K562 (cell line): ENCODE results near the gene MMS19. TPM values are rescaled to one million over a fixed set of nuclear protein-coding genes. Genes with fewer than 3 reads are reported as not detected.

Experiments used
- ARHGAP35 ChIP-seq: fragments of 450-650 bp; IDR thresholded peaks from 2 replicates; pipeline ENCODE4 v1.6.1; 2018; ENCODE audit not compliant: partially characterized antibody
- BHLHE40 ChIP-seq: IDR thresholded peaks from 2 replicates; pipeline ENCODE4 v1.6.1; 2011; ENCODE audit warnings: low read length, improper control_type of control experiment
- CBFB ChIP-seq: sonication (generic); formaldehyde crosslinking; IDR thresholded peaks from 2 replicates; pipeline ENCODE4 v1.4.0; 2020; ENCODE audit warnings: mild to moderate bottlenecking, missing genetic modification reagents
- CREM ChIP-seq: IDR thresholded peaks from 2 replicates; pipeline ENCODE4 v1.6.1; 2014; ENCODE audit warnings: antibody characterized with exemption, low read depth
- CTBP1 ChIP-seq: fragments of 450-650 bp; IDR thresholded peaks from 2 replicates; pipeline ENCODE4 v1.6.1; 2016; ENCODE audit warnings: borderline replicate concordance
- FOXJ2 ChIP-seq: fragments of 200-800 bp; sonication (Bioruptor generic); IDR thresholded peaks from 2 replicates; pipeline ENCODE4 v1.6.1; 2016; ENCODE audit warnings: missing genetic modification characterization, missing compliant biosample characterization
- GTF2A2 ChIP-seq: IDR thresholded peaks from 2 replicates; pipeline ENCODE4 v1.6.1; 2016; ENCODE audit warnings: mild to moderate bottlenecking, missing genetic modification characterization, missing compliant biosample characterization
- HNRNPL ChIP-seq: fragments of 200-400 bp; formaldehyde crosslinking; IDR thresholded peaks from 2 replicates; pipeline ENCODE4 v1.6.1; 2017; ENCODE audit warnings: low read depth, mild to moderate bottlenecking, low read length
- MAZ ChIP-seq, 2 experiments: fragments of 450-650 bp in 1 of 2; sonication (generic) in 1 of 2; formaldehyde crosslinking; IDR thresholded peaks in 1 of 2; conservative IDR thresholded peaks in 1 of 2; 2 replicates each; pipeline versions ENCODE4 v1.4.0 to v1.5.0; 2020; ENCODE audit warnings: mild to moderate bottlenecking in 1 of 2, missing genetic modification reagents in 1 of 2
- MYNN ChIP-seq, 2 experiments: sonication (generic); formaldehyde crosslinking in 1 of 2; IDR thresholded peaks; 2 replicates each; pipeline versions ENCODE4 v1.5.0 to v1.6.1; 2016 to 2020; ENCODE audit warnings: antibody characterized with exemption in 1 of 2, missing genetic modification reagents in 1 of 2
- NFE2 ChIP-seq: IDR thresholded peaks from 2 replicates; pipeline ENCODE4 v1.6.1; 2014; ENCODE audit warnings: antibody characterized with exemption, low read depth
- POU5F1 ChIP-seq: fragments of 150-350 bp; IDR thresholded peaks from 2 replicates; pipeline ENCODE4 v1.6.1; 2014; ENCODE audit warnings: borderline replicate concordance, low read length, low read depth, mild to moderate bottlenecking; ENCODE audit not compliant: partially characterized antibody
- SMARCE1 ChIP-seq: fragments of 450-650 bp; IDR thresholded peaks from 2 replicates; pipeline ENCODE4 v1.7.1; 2016; ENCODE audit warnings: mild to moderate bottlenecking
- SPI1 ChIP-seq: IDR thresholded peaks from 2 replicates; pipeline ENCODE4 v1.6.1; 2011; ENCODE audit warnings: low read depth, low read length, control low read depth, borderline replicate concordance
- TBP ChIP-seq: optimal IDR thresholded peaks from 2 replicates; pipeline ENCODE3; 2011; ENCODE audit warnings: low read depth, low read length, improper control_type of control experiment
- polyA plus RNA-seq, 8 experiments: library from polyadenylated mRNA; depleted of rRNA in 4 of 8; stranded (reverse) in 5 of 8; unstranded in 3 of 8; fragments of >200 nt; fragmentation: Nextera tagmentation in 2 of 8; fragmentation: Illumina TruSeq in 1 of 8; extraction: Ambion mirVana in 2 of 8; extraction: Trizol in 1 of 8; gene quantifications; 2 replicates each; pipeline versions ENCODE4 v1.2.1 to v1.2.3, GENCODE V29; 2011 to 2014; ENCODE audit warnings: inconsistent platforms in 1 of 8, missing spikeins in 1 of 8
- total RNA-seq, 7 experiments: library from RNA; depleted of rRNA in 6 of 7; stranded (reverse); fragments of >200 nt in 6 of 7; fragmentation: Illumina TruSeq in 2 of 7; extraction: Trizol in 2 of 7; gene quantifications; 2 replicates each; pipeline versions ENCODE4 v1.2.1 to v1.2.3, GENCODE V29; 2011 to 2021; ENCODE audit warnings: low replicate concordance in 1 of 7
- TF ChIP-seq, protein P1 (sequence below), 2 experiments: fragments of 450-650 bp; IDR thresholded peaks; 2 replicates each; pipeline ENCODE4 v1.6.1; 2016; ENCODE audit warnings: mild to moderate bottlenecking in 2 of 2, borderline replicate concordance in 1 of 2, low read depth in 1 of 2, moderate library complexity in 1 of 2
- TF ChIP-seq, protein P2 (sequence below): sonication (generic); formaldehyde crosslinking; IDR thresholded peaks from 2 replicates; pipeline ENCODE4 v1.8.0; 2022; ENCODE audit warnings: missing genetic modification reagents, mild to moderate bottlenecking, moderate library complexity, borderline replicate concordance
- TF ChIP-seq, protein P3 (sequence below), 2 experiments: fragments of 450-650 bp; IDR thresholded peaks; 2 replicates each; pipeline ENCODE4 v1.6.1; 2016

The MMS19 gene
- total and polyA plus RNA-seq, 9 of the 15 experiments (the other 6 are each of a cell fraction or from before 2014, with no cell fraction given) = 40.1 to 110 (median 62.9) TPM

DNA sequence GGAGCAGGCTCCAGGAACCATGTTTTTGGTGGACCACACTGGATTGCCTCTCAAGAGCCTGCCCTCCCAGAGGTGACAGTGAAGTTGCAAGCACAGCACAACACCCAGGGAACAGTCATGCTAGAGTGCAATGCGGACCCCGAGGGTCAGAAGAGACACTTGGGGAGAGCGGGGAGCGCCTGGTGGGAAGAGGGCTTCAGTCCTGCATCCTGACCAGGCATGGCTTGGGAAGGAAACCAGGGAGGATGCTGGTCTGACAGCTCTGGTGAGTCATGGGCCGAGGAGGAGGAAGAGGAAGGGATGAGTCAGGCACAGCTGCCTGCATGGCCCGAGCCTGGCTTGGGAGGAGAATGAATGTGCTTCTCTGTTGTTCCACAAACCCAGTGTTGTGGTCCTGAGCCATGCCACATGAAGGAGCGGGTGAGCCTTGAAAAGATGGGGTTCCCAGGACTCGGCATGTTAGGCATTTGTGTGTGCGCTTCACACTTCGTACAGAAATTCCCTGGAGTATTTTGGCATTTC is 44.9 kb upstream of the MMS19 start (continued):
- TF ChIP-seq, protein P1, sequence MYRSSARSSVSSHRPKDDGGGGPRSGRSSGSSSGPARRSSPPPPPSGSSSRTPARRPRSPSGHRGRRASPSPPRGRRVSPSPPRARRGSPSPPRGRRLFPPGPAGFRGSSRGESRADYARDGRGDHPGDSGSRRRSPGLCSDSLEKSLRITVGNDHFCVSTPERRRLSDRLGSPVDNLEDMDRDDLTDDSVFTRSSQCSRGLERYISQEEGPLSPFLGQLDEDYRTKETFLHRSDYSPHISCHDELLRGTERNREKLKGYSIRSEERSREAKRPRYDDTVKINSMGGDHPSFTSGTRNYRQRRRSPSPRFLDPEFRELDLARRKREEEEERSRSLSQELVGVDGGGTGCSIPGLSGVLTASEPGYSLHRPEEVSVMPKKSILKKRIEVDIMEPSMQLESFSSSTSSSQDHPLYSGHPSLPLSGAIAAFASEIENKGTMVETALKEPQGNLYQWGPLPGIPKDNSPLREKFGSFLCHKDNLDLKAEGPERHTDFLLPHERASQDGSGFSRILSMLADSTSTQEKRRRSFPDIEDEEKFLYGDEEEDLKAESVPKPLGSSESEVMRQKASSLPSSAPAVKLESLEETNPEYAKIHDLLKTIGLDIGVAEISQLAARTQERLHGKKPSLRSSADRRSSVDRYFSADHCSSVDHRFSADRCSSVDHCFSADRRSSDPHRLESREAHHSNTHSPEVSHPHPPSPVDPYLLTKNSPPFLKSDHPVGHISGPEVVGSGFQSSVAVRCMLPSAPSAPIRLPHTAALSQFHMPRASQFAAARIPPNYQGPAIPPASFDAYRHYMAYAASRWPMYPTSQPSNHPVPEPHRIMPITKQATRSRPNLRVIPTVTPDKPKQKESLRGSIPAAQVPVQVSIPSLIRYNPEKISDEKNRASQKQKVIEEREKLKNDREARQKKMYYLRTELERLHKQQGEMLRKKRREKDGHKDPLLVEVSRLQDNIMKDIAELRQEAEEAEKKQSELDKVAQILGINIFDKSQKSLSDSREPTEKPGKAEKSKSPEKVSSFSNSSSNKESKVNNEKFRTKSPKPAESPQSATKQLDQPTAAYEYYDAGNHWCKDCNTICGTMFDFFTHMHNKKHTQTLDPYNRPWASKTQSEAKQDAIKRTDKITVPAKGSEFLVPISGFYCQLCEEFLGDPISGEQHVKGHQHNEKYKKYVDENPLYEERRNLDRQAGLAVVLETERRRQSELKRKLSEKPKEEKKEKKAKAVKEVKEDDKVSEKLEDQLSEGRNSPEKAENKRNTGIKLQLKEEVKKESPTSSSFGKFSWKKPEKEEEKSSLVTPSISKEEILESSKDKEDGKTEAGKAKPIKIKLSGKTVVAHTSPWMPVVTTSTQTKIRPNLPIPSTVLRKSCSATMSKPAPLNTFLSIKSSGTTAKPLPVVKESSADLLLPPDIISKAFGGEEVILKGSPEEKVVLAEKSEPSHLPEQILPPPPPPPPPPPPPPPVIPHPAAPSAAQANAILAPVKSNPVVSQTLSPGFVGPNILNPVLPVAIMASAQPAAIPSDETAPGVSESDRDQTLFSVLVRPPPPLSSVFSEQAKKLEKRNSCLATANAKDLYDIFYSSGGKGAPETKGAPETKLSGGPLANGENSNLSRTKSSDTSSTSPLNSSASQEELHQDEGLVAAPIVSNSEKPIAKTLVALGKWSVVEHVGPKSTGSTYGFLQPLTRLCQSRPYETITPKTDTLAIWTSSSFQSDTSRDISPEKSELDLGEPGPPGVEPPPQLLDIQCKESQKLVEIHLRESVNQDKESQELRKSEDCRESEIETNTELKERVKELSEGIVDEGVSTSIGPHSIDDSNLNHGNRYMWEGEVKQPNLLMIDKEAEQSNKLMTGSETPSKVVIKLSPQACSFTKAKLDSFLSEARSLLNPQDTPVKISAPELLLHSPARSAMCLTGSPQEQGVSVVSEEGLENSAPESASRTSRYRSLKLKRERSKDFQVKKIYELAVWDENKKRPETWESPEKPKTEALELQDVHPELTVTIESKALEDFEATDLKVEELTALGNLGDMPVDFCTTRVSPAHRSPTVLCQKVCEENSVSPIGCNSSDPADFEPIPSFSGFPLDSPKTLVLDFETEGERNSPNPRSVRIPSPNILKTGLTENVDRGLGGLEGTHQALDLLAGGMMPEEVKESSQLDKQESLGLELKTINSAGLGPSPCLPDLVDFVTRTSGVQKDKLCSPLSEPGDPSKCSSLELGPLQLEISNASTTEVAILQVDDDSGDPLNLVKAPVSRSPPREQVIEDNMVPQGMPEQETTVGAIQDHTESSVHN (IDR thresholded peaks at IDR 0.05; ENCODE audit: borderline replicate concordance in 1 of 2, low read depth in 1 of 2) = 0 out of 4 replicates have a peak, but pooled peaks of 1 of the 2 experiments have one; percentile 32
- TF ChIP-seq SMARCE1 (peak; percentile 86), CTBP1 (peak; percentile 83), SPI1 (peak; percentile 33; the same call in 1 of the 2 replicates), POU5F1 (no peak), ARHGAP35 (no peak), BHLHE40 (peak; percentile 29; the same call in 1 of the 2 replicates), MYNN (IDR thresholded peaks at IDR 0.05) (0 out of 2 replicates have a peak, but pooled peaks have one; percentile 25), MYNN (CRISPR knock-in tag; IDR thresholded peaks at IDR 0.05) (no peak), NFE2 (peak; percentile 51; the same call in 1 of the 2 replicates), CBFB (CRISPR knock-in tag) (no peak), FOXJ2 (tag) (no peak), GTF2A2 (tag) (no peak), CREM (peak; percentile 15; the same call in 1 of the 2 replicates), MAZ (CRISPR knock-in tag; conservative IDR thresholded peaks at IDR 0.05 in 1 of 2, IDR thresholded peaks at IDR 0.05 in 1 of 2) (0 out of 4 replicates have a peak, but pooled peaks of 1 of the 2 experiments have one; percentile 20), HNRNPL (no peak), TBP (no peak)
- TF ChIP-seq, protein P2, sequence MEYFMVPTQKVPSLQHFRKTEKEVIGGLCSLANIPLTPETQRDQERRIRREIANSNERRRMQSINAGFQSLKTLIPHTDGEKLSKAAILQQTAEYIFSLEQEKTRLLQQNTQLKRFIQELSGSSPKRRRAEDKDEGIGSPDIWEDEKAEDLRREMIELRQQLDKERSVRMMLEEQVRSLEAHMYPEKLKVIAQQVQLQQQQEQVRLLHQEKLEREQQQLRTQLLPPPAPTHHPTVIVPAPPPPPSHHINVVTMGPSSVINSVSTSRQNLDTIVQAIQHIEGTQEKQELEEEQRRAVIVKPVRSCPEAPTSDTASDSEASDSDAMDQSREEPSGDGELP (CRISPR knock-in tag) = peak; percentile 88
- TF ChIP-seq, protein P3, sequence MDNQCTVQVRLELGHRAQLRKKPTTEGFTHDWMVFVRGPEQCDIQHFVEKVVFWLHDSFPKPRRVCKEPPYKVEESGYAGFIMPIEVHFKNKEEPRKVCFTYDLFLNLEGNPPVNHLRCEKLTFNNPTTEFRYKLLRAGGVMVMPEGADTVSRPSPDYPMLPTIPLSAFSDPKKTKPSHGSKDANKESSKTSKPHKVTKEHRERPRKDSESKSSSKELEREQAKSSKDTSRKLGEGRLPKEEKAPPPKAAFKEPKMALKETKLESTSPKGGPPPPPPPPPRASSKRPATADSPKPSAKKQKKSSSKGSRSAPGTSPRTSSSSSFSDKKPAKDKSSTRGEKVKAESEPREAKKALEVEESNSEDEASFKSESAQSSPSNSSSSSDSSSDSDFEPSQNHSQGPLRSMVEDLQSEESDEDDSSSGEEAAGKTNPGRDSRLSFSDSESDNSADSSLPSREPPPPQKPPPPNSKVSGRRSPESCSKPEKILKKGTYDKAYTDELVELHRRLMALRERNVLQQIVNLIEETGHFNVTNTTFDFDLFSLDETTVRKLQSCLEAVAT (IDR thresholded peaks at IDR 0.05) = no peak
